Amniotic stem cell (primary cell): ENCODE data around the gene GNE.
"Not testable (repeated sequence)": the region's sequence is repeated elsewhere in the genome, so short reads cannot be mapped to it uniquely, and the experiment has no call there.

Source experiments
- DNase-seq: peaks from one replicate; lab custom pipeline; 2025; lab: John Stamatoyannopoulos, UW

Gene GNE

DNA sequence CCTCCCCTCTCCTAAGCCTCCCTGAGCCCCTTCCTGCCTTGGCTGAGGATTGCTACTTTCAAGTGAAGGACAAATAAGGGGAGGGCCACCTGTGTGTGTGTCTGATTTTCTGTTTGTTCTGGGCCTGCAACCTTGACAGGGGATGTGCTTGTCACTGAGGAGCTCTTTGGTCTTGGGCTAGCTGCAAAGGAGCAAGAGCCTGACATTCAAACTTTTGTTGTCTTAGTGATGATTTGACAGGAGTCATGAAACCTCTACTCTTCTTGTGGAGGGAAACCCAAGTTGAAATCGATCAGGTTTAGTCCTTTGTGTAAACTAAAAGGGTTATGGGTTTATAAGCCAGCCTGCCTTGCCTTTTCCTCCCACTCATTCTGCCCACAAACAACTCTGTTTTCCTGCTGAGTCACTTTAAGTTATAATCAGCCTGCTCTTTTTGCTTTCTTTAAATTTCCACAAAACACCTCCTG is 50.7 kb downstream of the GNE start:
- no peak for DNase-seq

DNA sequence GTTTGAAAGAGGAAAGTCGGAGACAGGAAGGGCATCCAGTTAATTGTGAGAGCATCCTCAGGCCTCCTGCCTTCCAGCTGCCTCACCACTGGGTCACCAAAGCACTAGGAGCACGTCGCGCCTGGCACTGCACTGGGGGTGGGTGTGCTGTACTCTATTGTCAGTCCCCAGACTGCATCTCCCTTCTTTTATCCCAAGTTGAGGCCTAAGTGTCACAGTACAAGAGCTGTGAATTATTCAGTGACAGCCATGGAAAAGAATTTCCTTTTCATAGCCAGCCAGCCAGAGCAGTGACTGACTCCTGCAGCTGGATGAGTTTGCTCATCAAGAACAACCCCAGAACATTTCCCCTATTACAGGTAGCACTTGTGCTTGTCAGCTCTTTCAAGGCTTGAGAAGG is 51.2 kb downstream of the GNE start:
- no peak for DNase-seq

DNA sequence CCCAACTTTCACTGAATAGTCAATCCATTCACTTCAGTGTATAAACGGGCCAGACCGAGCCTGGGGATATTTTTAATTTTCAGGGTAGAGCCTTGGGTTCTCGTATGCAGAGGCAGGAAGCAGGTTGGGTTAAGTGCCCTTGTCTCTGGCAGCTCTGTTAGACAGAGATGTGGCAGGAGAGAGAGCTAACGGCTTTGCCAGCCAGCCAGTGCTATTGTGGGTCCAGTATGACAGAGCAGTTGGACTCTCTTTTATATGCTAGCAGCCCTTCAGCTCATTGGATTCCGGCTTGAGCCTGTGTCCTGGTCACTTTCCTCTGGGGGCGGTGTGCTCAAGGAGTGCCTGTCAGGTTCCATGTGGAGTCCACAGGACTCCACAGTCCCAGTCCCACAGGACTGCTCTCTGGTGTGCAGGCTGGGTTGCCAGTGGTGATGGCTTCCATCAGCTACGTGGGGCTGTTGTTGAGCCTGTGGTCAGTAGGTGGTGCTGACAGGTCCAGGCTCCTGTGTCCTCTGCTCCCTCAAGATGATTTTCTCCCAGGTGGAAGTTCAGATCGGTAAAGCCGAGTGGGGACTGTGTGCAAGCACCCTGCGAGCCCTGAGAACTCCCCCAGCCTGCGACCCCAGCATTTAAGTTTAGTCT is 53.2 kb downstream of the GNE start:
- no peak for DNase-seq

DNA sequence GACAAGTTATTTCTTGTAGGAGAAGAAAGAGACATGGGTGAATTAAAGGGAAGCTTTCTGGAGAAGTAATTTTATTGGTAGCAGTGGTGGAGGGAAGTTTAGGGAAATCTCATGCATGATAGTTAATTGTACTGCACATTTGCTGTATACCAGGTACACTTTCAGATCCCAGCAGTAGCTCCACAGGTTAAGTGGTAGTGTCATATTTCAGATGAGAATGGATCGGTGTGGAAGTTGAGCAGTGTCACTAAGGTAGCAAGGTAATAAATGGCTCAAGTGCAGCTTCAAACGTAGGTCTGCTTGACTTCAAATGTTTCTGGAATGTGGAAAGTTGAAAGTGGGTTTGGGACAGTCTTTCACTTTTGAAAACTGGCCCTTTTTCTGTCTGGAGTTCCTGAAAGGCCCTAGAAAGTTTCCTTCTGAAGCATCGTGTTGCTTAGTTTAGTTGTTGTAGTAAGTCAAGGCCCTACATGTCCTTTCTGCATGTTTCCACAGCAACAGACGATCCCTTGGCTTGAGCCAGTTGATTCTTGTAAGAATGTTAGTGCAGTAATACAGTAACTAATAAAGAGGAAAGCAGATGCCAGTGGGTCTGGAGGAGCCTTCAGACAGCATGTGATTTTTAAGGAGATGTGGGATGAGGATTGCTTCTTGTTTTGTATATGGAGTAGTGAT is 63.8 kb downstream of the GNE start:
- no peak for DNase-seq

DNA sequence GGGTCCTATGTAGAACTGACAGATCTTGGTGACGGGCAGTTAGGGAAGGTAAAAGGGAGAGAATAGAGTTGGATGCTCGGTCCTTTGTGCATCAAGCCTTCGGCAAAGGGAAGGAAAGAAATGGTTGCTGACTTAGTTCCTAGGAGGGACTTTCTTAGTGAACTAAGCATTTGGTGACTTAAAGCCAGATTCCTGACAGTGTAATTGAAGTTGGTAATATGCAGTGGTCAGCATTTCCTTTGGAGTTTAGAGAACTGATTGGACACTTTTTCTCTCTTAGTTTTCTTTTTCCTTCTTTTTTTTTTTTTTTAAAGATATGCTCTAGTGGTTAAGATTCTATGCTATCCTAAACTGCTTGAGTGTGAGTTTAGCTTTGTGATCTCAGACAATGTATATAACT is 65.2 kb downstream of the GNE start:
- no peak for DNase-seq

DNA sequence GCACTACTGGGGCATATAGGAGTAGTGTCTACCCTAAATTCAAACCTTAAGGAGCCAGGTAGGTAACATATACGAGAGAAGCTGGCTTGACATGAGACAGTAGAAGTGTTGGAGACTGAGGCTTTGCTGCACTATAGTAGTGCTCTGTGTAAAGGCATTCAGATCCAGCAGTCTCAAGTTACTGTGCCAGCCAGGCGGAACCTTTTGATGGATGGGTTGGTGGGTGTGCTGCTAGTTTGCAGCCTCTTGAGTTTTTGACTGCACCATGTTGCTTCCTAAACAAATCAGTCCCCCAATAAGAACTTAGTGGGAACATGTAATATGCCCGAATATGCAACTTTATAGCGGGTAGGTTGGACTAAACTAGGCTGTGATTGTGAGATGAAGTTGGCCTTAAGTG is 66.1 kb downstream of the GNE start:
- no peak for DNase-seq

DNA sequence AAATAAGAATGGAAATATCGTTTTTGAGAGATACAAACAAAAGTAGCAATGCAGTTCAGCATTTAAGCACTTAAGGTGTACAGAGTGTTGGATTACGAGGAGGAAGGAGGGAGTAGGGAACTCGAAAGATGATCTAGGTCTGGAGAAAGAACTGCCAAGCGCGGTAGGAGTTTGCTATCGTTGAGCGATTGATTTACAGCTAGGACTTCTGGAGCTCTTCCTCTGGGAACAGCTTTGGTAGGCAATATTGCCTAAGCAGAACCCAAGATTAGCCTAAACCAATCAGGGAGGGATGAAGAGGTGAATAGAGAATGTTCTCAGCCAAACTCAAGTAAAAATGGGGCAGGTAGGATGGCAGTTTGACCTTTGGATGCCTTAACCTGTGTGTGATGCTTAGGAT is 66.6 kb downstream of the GNE start:
- no peak for DNase-seq

DNA sequence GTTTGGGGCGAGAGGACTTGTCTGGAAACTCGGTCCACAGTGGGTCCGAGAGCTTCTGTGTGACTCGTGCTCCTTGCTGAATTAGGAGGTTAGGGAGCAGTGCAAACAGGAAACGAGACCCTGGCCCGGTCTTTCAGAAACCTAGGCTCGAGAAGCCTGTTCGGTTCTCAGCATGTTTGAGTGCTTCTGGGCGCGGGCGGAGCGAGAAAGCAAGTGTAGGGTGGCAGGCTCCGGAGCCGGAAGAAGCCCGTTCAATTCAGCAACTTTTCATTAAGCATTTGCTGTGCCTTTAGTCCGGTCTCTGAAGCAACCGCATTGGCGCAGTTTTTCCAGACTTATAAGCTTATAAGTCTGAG is 67.0 kb downstream of the GNE start:
- DNase-seq = no peak

DNA sequence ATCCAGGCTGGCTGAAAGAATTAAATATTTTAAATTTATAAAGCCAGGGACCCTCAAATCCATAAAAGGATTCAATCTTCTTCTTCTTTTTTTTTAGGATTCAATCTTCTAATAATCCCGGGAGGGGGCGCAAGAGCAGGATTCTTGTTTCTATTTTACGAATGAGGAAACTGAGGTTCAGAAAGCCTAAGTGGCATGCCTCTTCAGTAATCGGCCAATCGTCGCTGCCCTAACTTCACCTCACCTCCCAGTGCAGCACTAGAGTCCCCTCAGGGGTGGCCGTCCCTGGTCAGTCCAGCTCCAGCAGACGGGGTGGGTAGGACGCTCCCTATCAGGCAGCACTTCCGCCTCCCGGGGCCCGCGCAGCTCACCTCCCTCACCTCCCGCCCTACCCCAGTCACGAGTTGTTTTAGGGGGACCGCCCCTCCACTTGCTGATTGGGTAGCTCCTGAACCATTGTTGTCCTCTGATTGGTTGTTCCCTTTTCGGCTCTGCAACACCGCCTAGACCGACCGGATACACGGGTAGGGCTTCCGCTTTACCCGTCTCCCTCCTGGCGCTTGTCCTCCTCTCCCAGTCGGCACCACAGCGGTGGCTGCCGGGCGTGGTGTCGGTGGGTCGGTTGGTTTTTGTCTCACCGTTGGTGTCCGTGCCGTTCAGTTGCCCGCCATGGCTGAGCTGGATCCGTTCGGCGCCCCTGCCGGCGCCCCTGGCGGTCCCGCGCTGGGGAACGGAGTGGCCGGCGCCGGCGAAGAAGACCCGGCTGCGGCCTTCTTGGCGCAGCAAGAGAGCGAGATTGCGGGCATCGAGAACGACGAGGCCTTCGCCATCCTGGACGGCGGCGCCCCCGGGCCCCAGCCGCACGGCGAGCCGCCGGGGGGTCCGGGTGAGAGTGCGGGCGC is 67.6 kb downstream of the GNE start, which contains the start of gene CLTA:
Gene CLTA, plus strand, starts transcription at position 534 of the 902 bp plus-strand sequence. Its CDS starts 136 bp downstream, at position 670.
- DNase-seq = peak; percentile 94

DNA sequence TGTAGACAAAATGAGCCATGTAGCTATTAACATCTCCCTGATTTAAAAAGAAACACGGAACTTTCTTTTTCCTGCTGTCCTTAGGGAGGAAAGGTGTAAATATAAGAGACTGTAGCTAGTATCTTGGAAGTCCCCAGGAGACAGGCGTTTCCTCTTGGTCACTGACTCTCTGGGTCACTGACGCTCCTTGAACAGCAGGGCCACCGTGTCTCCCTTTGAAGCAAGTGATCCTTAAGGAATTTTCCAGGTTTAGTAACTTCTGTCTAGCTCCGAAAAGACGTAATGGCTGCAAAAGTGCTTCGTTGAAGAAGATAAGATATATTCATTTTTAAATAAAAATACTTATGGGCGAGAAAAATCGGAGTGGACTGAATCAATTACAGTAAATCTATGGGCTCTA is 68.3 kb downstream of the GNE start:
- DNase-seq = no peak

DNA sequence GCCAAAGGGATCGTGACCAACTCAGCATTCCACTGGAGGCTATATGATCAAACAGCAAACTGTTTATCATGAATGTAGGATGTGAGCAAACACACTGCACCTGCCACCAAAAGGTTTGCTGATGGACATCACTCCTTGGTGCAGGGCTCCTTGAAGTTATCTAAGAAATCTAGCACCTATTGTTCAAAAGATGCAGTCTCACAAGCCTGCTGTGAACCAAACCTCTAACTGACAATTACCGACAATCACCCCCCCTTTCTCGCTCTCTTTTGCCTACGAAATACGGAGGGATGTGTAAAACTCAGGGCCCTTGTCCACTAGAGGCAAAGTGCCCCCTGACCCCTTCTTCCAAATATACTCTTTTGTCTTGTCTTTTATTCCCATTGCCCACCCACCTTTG is 70.0 kb downstream of the GNE start:
- no peak for DNase-seq

DNA sequence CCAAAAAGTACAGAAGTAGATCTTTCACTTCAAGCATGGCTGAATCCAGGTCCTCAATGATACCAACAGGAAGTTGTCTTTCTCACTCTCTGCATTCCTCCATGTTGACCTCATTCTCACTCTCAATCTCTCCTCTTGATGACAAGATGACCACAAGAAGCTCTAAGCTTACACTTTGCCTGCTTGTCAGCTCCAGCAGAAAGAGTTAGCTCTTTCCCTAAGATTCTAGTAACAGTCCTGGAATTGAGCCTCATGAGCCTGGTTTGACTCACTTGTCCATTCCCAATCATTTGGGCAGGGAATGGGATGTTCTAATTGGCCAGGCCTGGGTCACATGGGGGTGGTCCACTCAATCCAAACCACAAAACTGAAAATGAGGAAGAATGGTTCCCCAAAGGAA is 70.8 kb downstream of the GNE start:
- no peak for DNase-seq

DNA sequence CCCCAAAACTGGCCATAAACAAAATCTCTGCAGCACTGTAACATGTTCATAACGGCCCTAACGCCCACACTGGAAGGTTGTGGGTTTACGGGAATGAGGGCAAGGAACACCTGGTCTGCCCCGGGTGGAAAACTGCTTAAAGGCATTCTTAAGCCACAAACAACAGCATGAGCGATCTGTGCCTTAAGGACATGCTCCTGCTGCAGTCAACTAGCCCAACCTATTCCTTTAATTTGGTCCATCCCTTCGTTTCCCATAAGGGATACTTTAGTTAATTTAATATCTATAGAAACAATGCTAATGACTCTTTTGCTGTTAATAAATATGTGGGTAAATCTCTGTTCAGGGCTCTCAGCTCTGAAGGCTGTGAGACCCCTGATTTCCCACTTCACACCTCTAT is 78.0 kb downstream of the GNE start:
- not testable (repeated sequence) for DNase-seq

DNA sequence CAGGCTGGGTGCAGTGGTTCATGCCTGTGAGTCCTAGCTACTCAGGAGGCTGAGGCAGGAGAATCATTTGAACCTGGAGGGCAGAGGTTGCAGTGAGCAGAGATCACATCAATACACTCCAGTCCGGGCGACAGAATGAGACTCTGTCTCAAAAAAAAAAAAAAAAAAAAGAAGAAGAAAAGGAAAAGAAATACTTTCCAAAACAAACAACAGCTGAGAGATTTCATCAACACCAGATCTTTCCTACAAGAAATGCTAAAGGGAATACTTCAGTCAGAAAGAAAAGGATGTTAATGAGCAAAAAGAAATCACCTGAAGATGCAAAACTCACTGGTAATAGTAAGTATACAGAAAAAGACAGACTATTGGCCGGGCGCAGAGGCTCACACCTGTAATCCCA is 80.7 kb downstream of the GNE start:
- DNase-seq = no peak

DNA sequence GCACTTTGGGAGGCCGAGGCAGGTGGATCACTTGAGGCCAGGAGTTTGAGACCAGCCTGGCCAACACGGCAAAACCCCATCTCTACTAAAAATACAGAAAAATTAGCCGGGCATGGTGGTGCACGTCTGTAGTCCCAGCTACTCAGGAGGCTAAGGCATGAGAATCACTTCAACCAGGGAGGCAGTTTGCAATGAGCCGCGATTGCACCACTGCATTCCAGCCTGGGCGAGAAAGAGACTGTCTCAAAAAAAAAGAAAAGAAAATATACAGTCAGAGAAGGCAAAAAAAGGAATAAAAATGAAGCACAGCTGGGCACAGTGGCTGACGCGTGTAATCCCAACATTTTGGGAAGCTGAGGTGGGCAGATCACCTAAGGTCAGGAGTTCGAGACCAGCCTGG is 81.8 kb downstream of the GNE start:
- not testable (repeated sequence) for DNase-seq

DNA sequence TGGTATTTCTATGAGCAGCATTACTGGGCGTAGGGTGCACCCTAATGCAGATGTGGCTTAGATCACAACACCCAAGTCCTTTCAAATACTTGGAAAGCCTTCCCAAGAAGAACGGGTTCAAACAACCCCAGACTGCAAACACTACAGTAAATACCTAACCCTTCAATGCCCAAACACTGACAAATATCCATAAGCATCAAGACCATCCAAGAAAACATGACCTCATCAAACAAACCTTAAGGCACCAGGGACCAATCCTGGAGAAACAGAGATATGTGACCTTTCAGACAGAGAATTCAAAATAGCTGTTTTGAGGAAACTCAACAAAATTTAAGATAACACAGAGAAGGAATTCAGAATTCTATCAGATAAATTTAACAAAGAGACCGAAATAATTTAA is 83.0 kb downstream of the GNE start:
- not testable (repeated sequence) for DNase-seq

DNA sequence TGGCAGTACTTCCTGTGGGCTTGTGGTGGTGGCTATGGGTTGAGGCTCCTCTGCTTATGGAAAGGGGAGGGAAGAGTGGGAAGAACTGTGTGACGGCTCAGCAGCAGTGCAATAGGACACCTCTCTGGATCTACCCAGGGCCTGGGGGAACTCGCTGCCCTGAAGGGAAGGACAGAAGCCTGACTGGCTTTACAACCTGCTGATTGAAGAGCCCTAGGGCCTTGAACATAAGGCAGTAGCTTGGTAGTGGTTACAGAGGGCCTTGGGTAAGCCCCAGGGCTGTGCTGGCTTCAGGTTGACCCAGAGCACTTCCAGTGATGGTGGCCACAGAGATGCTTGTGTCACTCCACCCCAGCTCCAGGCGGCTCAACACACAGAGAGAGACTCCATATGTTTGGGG is 83.5 kb downstream of the GNE start:
- DNase-seq = no peak

DNA sequence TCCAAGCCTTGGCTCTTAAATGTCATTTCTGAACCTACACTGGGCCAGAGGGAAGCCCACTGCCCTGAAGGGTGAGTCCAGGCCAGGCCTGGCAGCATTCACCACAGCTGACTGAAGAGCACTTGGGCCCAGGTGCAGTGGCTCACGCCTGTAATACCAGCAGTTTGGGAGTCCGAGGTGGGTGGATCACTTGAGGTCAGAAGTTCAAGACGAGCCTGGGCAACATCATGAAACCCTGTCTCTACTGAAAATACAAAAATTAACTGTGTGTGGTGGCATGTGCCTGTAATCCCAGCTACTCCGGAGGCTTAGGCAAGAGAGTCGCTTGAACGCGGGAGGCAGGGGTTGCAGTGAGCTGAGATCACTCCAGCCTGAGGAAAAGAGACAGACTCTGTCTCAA is 84.0 kb downstream of the GNE start:
- DNase-seq = no peak

DNA sequence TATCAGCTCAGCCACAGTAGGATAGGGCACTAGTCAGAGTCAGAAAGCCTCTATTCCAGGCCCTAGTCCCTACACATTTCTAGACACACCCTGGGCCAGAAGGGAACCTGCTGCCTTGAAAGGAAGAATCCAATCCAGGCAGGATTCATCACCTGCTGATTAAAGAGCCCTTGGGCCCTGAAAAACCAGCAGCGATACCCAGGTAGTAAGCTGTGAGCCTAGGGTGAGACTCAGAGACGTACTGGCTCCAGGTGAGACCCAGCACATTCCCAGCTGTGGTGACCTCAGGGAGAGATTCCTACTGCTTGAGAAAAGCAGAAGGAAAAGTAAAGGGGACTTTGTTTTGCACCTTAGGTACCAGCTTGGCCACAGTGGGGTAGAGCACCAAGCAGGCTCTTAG is 84.4 kb downstream of the GNE start:
- DNase-seq = no peak

DNA sequence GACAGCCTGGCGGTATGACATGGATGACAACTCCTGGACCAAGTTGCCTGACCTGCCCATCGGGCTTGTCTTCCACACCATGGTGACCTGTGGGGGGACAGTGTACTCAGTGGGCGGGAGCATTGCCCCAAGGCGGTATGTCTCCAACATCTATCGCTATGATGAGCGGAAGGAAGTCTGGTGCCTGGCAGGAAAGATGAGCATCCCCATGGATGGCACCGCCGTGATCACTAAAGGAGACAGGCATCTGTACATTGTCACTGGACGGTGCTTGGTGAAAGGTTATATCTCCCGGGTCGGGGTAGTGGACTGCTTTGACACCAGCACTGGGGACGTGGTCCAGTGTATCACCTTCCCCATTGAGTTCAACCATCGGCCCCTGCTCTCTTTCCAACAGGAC is 87.7 kb downstream of the GNE start:
- no peak for DNase-seq

DNA sequence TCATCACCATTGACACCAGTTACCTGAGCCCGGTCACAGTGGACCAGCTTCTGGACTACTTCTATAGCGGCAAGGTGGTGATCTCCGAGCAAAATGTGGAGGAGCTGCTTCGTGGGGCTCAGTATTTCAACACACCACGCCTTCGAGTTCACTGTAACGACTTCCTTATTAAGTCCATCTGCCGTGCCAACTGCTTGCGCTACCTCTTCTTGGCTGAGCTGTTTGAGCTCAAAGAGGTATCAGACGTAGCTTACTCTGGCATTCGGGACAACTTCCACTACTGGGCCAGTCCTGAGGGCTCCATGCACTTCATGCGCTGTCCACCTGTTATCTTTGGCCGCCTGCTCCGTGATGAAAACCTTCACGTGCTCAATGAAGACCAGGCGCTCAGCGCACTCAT is 88.5 kb downstream of the GNE start:
- DNase-seq = no peak

DNA sequence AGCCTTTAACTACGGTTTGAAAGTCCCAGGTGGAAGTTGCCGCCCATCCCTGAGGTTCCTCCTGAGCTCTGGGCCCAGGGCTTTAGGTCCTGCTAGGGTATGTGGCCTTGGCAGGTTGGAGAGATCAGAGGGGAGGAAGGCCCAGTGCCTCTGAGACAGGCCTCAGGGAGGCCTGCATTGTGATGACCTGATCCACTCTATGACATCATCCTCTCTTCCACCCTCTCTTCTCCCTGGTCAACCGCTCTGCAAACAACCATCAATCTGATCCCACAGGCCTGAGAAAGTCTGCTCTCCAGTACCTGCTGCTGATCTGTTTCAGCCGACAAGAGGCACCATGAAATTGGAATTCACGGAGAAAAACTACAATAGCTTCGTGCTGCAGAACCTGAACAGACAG is 89.1 kb downstream of the GNE start, which contains the start of gene CCIN:
Gene CCIN, plus strand, starts transcription at position 223 of the 400 bp plus-strand sequence. Its CDS starts 115 bp downstream, at position 338.
- DNase-seq = no peak
